ENCODE data around the gene TRAPPC3.

TRAPPC3 gene

GRCh38 chr1:36112823-36113222, 36.5 kb downstream of the TRAPPC3 start:
- Histone ChIP-seq H3K27me3 (ENCODE audit: insufficient read depth, low read length, poor library complexity) (no peaks in the 10 kb centered on the region), H3K4me2 (ENCODE audit: insufficient read depth, low read length) (no peak overlapping the region), H4K20me1 (ENCODE audit: insufficient read depth, low read length) (no peaks in the 10 kb centered on the region), H3K27ac (ENCODE audit: low read length) (no peak overlapping the region), H3K4me3 (ENCODE audit: low read depth in 1 of 2, low read length in 2 of 2) (no peak overlapping the region), H2AFZ (ENCODE audit: low read depth, low read length) (no peak overlapping the region), H3K9me3 (ENCODE audit: insufficient read depth, low read length, severe bottlenecking) (no peaks in the 10 kb centered on the region), H3K9ac (ENCODE audit: low read depth, low read length) (no peak overlapping the region), H3K4me1 (ENCODE audit: insufficient read depth, low read length) (no peaks in the 10 kb centered on the region), H3K79me2 (ENCODE audit: insufficient read depth, low read length) (no peaks in the 10 kb centered on the region), H3K36me3 (ENCODE audit: insufficient read depth, low read length) (no peaks in the 10 kb centered on the region)
- DNase-seq (no peak), ATAC-seq (ENCODE audit: insufficient read depth, low read depth) (no peak)
- TF ChIP-seq CTCF (IDR thresholded peaks at IDR 0.05; ENCODE audit: borderline replicate concordance, extremely low read depth, low read length, poor library complexity, severe bottlenecking) (no peak), EZH2 (IDR thresholded peaks at IDR 0.05; ENCODE audit: borderline replicate concordance, low read depth, low read length, severe bottlenecking) (no peak)

- H3K4me3 ChIP-seq (ENCODE audit: low read depth in 1 of 2, low read length in 2 of 2) = no peak overlapping the region
- H3K27me3 ChIP-seq (ENCODE audit: insufficient read depth, low read length, poor library complexity) = no peaks in the 10 kb centered on the region
- no peak for DNase-seq
- H3K36me3 ChIP-seq (ENCODE audit: insufficient read depth, low read length) = no peaks in the 10 kb centered on the region
- no peak overlapping the region for H3K27ac ChIP-seq (ENCODE audit: low read length)
- no peak overlapping the region for H2AFZ ChIP-seq (ENCODE audit: low read depth, low read length)
- ATAC-seq (ENCODE audit: insufficient read depth, low read depth) = no peak
- no peak overlapping the region for H3K9ac ChIP-seq (ENCODE audit: low read depth, low read length)
- TF ChIP-seq CTCF (IDR thresholded peaks at IDR 0.05; ENCODE audit: borderline replicate concordance, extremely low read depth, low read length, poor library complexity, severe bottlenecking) (no peak), EZH2 (IDR thresholded peaks at IDR 0.05; ENCODE audit: borderline replicate concordance, low read depth, low read length, severe bottlenecking) (no peak)
- H3K79me2 ChIP-seq (ENCODE audit: insufficient read depth, low read length) = no peaks in the 10 kb centered on the region
- H3K9me3 ChIP-seq (ENCODE audit: insufficient read depth, low read length, severe bottlenecking) = no peaks in the 10 kb centered on the region
- H3K4me2 ChIP-seq (ENCODE audit: insufficient read depth, low read length) = no peak overlapping the region
- H4K20me1 ChIP-seq (ENCODE audit: insufficient read depth, low read length) = no peaks in the 10 kb centered on the region
- H3K4me1 ChIP-seq (ENCODE audit: insufficient read depth, low read length) = no peaks in the 10 kb centered on the region
These were observed 38.1 kb downstream of the TRAPPC3 start for GRCh38 chr1:36111151-36111550.

GRCh38 chr1:36109041-36109679, 40.1 kb downstream of the TRAPPC3 start:
- no peaks in the 10 kb centered on the region for H4K20me1 ChIP-seq (ENCODE audit: insufficient read depth, low read length)
- DNase-seq (peak; percentile 20), ATAC-seq (ENCODE audit: insufficient read depth, low read depth) (peak; percentile 76)
- H2AFZ ChIP-seq (ENCODE audit: low read depth, low read length) = no peak overlapping the region
- no peaks in the 10 kb centered on the region for H3K36me3 ChIP-seq (ENCODE audit: insufficient read depth, low read length)
- no peak overlapping the region for H3K4me3 ChIP-seq (ENCODE audit: low read depth in 1 of 2, low read length in 2 of 2)
- H3K4me1 ChIP-seq (ENCODE audit: insufficient read depth, low read length) = no peaks in the 10 kb centered on the region
- H3K27me3 ChIP-seq (ENCODE audit: insufficient read depth, low read length, poor library complexity) = no peaks in the 10 kb centered on the region
- no peak overlapping the region for H3K4me2 ChIP-seq (ENCODE audit: insufficient read depth, low read length)
- TF ChIP-seq CTCF (IDR thresholded peaks at IDR 0.05; ENCODE audit: borderline replicate concordance, extremely low read depth, low read length, poor library complexity, severe bottlenecking) (no peak), EZH2 (IDR thresholded peaks at IDR 0.05; ENCODE audit: borderline replicate concordance, low read depth, low read length, severe bottlenecking) (no peak)
- H3K9ac ChIP-seq (ENCODE audit: low read depth, low read length) = no peak overlapping the region
- no peaks in the 10 kb centered on the region for H3K79me2 ChIP-seq (ENCODE audit: insufficient read depth, low read length)
- H3K27ac ChIP-seq (ENCODE audit: low read length) = no peak overlapping the region
- H3K9me3 ChIP-seq (ENCODE audit: insufficient read depth, low read length, severe bottlenecking) = no peaks in the 10 kb centered on the region
